Astrocyte of the cerebellum (primary cell): Measurements from ENCODE around the gene ELOVL2.
A peak's percentile ranks its signal among the peaks of the same experiment; 100 is the strongest.

Source experiments
- DNase-seq: peaks from one replicate; pipeline ENCODE4 v3.0.0-alpha.2; 2011; ENCODE audit warnings: low read depth
- H3K4me3 ChIP-seq: 2 replicates; pipeline ENCODE4 v1.5.1; 2011; ENCODE audit warnings: mild to moderate bottlenecking, low read depth, low read length, moderate library complexity
- in situ Hi-C: cut with HindIII; loops from 2 replicates; pipeline ENCODE4 v1.10.0; 2017; ENCODE audit warnings: low sequenced_read_pairs
- TF ChIP-seq, protein P1 (sequence below): IDR thresholded peaks from 2 replicates; pipeline ENCODE4 v1.5.1; 2012; ENCODE audit warnings: low read length, low read depth, moderate library complexity, mild to moderate bottlenecking; ENCODE audit errors: missing control alignments

Gene ELOVL2

DNA sequence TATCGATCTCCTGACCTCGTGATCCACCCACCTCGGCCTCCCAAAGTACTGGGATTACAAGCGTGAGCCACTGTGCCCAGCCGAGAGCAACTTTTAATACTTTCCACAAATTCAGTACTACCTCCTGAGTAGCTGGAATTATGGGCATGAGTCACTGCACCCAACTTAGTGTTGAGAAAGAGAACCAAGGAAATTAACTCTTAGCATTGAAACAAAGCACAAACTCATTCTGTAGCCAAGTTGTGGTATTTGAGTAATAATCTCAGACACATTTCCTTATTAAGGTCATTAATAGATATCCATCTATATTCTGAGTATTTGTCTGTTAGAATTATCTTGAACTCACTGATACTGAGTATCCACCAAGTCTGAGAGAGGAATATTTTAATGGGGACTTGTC, 14.3 kb upstream of the ELOVL2 start:
- in situ Hi-C loops = no loop called here
- TF ChIP-seq, protein P1, sequence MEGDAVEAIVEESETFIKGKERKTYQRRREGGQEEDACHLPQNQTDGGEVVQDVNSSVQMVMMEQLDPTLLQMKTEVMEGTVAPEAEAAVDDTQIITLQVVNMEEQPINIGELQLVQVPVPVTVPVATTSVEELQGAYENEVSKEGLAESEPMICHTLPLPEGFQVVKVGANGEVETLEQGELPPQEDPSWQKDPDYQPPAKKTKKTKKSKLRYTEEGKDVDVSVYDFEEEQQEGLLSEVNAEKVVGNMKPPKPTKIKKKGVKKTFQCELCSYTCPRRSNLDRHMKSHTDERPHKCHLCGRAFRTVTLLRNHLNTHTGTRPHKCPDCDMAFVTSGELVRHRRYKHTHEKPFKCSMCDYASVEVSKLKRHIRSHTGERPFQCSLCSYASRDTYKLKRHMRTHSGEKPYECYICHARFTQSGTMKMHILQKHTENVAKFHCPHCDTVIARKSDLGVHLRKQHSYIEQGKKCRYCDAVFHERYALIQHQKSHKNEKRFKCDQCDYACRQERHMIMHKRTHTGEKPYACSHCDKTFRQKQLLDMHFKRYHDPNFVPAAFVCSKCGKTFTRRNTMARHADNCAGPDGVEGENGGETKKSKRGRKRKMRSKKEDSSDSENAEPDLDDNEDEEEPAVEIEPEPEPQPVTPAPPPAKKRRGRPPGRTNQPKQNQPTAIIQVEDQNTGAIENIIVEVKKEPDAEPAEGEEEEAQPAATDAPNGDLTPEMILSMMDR = no peak
- H3K4me3 ChIP-seq = no peak overlapping the region
- DNase-seq = no peak

DNA sequence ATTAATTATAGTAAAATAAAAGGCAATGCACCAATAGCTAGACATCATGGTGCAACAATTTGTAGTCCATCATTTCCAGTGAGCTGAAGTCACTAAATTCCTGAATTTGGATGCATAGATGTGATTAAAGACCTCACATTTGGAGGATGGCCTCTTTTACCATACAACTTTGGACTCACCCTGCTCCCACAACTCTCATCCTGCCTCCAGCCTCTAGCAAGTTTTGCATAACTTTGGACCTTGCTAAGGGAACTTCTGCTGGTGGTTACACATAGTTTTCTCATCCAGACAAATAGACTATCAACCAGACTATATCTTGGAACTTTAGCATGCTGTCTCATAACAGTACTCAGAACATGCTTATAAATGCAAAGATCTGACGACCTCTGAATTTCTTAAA, 12.8 kb upstream of the ELOVL2 start:
- no peak for DNase-seq
- TF ChIP-seq, protein P1 = no peak
- no peak overlapping the region for H3K4me3 ChIP-seq
- in situ Hi-C loops = no loop called here

DNA sequence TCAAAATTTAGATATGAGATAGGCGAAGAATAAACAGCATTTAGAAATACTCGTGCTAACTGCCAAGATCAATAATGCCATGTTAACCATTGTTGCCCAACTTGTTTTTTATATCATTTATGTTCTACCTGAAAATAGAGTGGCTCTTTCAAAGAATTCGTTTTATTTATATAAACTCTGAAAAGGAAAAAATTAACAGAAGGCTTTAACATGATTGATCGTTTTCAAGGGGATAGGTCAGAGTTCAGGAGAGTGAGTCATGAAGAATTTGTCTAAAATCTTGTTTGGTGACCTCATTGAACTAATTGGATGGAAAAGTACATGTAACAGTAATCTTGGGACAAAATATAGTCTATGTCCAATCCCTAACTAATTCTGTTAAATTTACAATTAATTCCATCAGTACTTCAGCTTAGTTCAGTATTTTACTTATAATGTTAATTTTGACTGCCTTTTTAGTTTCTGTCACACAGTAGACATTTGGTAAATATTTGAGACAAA, 11.1 kb upstream of the ELOVL2 start:
- in situ Hi-C loops = no loop called here
- H3K4me3 ChIP-seq = no peak overlapping the region
- TF ChIP-seq, protein P1 = no peak
- DNase-seq = no peak

DNA sequence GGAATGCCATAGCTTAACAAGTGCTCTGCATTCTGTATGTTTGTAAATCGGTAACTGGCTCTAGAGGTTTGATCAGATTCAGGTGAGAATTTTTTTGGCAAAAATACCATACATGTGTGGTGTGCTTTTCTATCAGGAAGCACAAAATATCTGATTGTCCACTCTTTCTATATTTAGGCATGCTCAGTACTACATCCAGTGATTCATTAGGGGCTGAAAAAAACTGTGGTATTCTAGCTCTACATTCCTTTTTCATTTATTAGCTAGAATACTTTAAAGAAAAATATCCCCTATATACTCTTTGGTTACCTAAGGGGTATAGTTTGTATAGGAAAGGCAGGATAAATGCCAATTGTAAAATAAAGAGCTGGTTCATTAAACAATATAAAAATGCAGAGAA, 10.6 kb upstream of the ELOVL2 start:
- no peak for DNase-seq
- TF ChIP-seq, protein P1 = no peak
- in situ Hi-C loops = no loop called here
- no peak overlapping the region for H3K4me3 ChIP-seq

DNA sequence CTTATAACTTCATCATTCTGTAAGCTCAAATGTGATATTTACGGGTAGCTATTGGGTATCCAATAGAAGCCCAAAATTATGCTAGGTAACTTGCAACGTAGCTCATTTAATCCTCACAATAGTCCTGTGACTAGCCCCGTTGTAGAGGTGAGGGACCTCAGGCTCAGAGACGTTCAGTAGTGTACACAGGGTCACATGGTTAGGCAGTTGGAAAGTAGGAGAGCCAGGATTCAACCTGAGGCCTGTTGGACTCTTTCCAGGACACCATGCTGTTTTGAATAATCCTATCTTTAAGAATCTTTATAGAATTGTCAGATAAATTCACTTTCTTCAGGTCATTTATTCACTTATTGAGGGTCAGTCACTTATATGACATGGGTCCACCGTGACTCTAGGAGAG, 9.2 kb upstream of the ELOVL2 start:
- TF ChIP-seq, protein P1 = no peak
- no peak for DNase-seq
- no peak overlapping the region for H3K4me3 ChIP-seq
- in situ Hi-C loops = no loop called here

DNA sequence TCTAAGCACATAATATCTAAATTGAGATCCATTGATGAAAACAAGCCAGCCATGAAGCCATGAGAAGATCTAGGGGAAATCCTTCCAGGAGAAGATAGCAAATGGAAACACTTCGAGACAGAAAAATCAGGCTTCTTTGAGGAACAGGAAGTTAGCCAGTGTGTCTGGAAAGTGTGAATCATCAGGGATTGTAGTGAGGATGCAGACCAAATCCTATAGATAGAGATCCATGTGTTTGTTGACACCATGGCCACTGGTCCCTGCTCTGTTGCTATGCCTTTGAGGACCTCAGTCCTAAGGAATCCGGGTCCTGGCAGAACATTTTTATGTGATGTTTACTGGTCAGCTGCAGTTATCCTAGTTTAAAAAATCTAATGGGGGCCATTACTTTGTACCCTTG, 6.6 kb upstream of the ELOVL2 start:
- in situ Hi-C loops = no loop called here
- TF ChIP-seq, protein P1 = no peak
- no peak overlapping the region for H3K4me3 ChIP-seq
- DNase-seq = no peak

DNA sequence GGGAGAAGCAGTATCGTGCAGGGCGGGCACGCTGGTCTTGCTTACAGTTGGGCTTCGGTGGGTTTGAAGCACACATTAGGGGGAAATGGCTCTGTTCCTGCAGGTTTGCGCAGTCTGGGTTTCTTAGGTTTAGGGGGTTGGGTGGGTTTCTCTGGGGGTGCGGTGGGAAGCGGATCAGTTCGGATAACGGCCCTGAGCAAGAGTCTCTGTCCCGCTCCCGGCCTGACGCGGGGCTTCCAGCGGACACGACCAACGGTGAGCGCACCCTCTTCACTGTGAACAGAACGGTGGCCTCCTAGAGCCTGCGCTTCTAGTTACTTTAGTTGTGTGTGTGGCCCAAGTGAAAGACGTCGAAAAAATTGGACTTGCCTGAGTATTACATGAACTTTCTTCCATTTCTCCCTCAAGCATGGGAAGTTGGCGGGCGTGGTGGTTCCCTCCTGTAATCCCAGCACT, 635 bp upstream of the ELOVL2 start:
- in situ Hi-C loops = no loop called here
- DNase-seq = no peak
- TF ChIP-seq, protein P1 = no peak
- peak overlapping the region; percentile 44 for H3K4me3 ChIP-seq
